ENCODE results near the gene MPP3.

MPP3 gene

GRCh38 chr17:43772877-43773648 lies 59.9 kb downstream of the MPP3 start:
- DNase-seq (ENCODE audit: low read depth in 3 of 3) = no peak

- no peak for DNase-seq (ENCODE audit: low read depth in 3 of 3)
These were observed 61.5 kb downstream of the MPP3 start for GRCh38 chr17:43771463-43771862.

DNA sequence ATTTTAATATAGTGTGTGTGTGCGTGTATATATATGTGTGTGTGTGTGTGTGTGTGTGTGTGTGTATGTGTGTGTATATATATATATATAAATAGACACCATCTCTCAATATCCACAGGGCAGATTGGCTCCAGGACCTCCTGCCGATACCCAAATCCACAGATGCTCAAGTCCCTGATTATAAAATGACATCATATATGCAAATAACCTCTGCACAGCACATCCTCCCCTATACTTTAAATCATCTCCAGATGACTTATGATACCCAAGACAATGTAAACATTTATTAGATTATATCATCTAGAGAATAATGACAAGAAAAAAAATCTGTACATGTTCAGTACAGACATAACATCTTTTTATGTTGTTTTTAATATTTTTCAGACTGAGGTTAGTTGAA lies 62.0 kb downstream of the MPP3 start:
- no peak for DNase-seq (ENCODE audit: low read depth in 3 of 3)

GRCh38 chr17:43769859-43770258 lies 63.1 kb downstream of the MPP3 start:
- no peak for DNase-seq (ENCODE audit: low read depth in 3 of 3)

DNA sequence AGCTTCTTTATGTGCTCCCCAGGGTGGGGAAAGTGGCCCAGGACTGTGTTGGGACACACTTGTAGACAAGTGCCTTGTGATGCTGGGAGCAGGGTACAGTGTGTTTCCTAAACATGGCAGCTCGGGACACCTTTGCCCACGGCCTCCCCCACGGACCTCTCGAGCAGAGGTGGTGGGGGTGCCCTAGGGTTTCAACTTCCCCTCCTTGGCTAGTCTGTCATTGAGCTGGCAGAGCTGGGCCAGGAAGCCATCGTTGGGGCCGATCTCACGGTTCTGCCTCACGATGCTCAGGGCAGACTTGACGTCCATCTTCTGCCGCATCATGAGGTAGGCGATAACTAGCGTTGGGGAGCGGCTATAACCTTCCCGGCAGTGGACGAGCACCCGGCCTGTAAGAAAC lies 63.5 kb downstream of the MPP3 start:
- no peak for DNase-seq (ENCODE audit: low read depth in 3 of 3)

DNA sequence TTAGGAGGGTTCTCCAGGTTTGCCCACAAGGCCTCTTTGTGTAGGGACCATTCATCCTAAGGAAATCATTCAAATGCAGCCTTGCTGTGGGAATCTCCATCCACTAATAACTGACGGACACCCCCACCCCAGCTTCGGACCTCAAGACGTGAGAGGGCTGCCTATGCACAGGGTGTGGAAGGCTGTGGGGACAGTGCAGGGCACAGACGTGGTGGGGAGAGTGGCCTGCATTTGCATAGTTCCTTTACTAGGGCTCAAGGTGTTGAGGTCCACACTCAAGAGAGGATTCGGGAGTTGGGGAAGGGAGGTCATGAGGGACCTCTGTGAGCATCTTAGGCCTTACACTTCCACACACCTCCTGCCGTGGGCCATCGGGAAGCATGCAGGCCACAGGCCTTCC lies 64.0 kb downstream of the MPP3 start:
- DNase-seq (ENCODE audit: low read depth in 3 of 3) = no peak

- DNase-seq (ENCODE audit: low read depth in 3 of 3) = no peak
These were observed 64.6 kb downstream of the MPP3 start for GRCh38 chr17:43768382-43768781.

- DNase-seq (ENCODE audit: low read depth in 3 of 3) = no peak
These were observed 65.3 kb downstream of the MPP3 start for GRCh38 chr17:43767713-43768059.

GRCh38 chr17:43767053-43767712 lies 65.8 kb downstream of the MPP3 start:
- no peak for DNase-seq (ENCODE audit: low read depth in 3 of 3)

DNA sequence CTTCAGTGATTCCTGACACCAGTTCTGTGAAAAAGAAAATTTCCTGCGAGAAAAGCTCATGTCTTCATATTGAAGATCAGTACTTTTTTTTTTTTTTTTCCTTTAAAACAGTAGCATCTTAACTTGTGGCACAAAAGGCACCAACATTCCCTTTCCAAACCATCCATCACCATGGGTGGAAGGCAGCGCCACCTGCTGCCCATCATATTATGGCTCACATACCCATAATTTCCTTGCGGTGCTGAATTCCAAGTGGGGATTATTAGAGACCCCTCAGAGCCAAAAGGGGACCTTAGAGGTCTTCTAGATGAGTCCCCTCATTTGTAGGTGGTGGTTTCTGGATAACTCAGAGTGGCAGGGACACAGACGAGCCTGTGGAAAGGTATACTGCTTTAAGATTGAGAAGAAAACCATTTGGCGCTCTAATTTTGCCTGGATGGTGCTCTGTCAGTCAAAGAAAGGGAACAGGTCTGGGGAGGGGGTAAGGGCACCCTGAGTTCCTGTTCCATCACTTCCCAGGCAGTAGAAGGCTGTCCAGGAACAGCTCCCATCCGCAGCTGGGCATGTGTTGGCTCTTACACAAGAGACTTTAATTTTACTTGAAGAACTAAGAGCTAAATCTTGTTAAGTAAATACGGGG lies 66.4 kb downstream of the MPP3 start:
- peak in 2 of 3 donors; percentile 9 to 50 for DNase-seq (ENCODE audit: low read depth in 3 of 3)

DNA sequence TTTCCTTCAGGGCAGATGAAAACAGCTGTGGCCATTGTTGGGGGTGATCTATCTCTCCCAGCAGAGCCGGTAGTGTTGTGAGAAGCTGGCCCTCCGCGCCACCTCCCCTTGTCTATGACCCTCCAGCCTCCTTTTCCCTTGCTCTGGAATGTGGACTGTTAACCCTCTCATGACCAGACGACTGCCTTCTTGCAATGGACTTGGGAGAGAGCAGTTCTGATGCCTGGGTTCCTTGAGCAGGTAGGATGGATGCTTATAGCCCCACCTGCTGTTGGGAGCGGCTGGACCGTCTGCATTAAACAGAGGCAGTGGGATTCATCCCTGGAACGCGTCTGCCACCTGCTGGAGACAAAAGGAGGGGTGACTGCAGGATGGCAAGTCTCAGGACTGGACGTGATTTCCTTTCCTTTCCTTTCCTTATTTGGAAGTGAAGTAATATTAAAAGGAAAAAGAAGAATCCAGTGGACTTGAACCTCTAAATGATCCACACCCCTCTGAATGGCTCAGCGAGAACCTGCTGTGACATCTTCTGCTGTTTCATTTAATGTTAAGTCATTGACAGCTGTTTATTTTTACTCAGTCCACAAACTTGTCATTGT lies 72.6 kb downstream of the MPP3 start:
- peak; percentile 77 to 93 (median 90) for DNase-seq (ENCODE audit: low read depth in 3 of 3)

GRCh38 chr17:43759836-43760235 lies 73.1 kb downstream of the MPP3 start:
- DNase-seq (ENCODE audit: low read depth in 3 of 3) = no peak

DNA sequence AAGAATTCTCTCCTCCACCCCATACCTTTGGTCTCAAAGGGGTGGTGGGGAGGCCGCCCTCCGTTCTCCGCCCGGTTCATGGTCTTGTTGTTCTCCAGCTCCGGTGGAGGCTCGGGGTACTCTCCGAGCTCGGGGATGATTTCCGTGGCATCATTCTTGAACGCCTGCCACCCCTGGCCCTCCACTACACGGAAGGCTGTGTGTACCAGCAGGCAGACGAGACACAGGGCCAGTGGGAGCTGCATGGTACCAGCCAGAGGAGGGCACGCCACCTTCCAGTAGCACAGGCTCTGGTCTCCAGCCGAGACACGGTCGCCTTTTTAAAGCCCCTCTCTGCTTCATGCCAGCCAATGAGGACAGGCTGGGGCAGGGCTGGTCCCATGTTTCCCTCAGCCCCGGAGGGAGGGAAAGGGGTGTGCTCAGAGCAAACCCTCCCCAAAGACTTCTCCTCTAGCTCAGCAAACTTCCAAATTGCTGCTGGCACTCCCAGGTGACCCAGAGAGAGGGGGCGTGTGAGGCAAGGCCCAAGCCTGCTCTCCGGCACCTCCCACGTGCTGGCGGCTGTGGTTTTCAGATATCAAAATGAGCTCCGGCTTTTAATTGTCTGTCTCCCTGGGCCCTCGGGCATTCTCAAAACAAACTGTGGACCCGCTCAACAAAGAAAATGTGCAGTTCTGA lies 74.3 kb downstream of the MPP3 start, which contains the start of gene SOST:
Gene SOST, minus strand, starts transcription at position 295 of the 678 bp plus-strand sequence. Its CDS starts 50 bp downstream, at position 245.
- no peak for DNase-seq (ENCODE audit: low read depth in 3 of 3)

GRCh38 chr17:43758086-43758485 lies 74.9 kb downstream of the MPP3 start:
- DNase-seq (ENCODE audit: low read depth in 3 of 3) = no peak

GRCh38 chr17:43757171-43757660 lies 75.7 kb downstream of the MPP3 start:
- DNase-seq (ENCODE audit: low read depth in 3 of 3) = no peak

DNA sequence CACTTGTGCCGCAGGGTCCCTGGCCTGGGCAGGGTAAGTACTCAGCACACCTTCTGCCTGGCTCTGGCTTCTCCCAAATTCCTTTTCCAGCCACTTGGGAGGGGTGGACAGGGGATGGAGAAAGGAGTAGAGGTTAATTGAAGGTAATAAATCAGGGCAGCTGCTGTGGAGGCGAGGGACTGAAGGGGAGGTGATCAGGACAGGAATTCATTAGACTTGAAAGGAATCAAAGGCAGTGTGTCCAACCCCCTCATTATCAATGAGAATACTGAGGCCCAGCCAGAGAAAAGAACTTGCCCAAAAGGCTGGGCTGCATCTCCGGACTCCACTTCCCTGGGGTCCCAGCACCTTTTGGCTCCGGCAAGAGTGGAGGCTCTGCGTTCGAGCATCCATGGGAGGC lies 76.7 kb downstream of the MPP3 start:
- DNase-seq (ENCODE audit: low read depth in 3 of 3) = no peak

GRCh38 chr17:43755389-43755875 lies 77.5 kb downstream of the MPP3 start:
- DNase-seq (ENCODE audit: low read depth in 3 of 3) = peak in 1 of 3 donors; percentile 9

DNA sequence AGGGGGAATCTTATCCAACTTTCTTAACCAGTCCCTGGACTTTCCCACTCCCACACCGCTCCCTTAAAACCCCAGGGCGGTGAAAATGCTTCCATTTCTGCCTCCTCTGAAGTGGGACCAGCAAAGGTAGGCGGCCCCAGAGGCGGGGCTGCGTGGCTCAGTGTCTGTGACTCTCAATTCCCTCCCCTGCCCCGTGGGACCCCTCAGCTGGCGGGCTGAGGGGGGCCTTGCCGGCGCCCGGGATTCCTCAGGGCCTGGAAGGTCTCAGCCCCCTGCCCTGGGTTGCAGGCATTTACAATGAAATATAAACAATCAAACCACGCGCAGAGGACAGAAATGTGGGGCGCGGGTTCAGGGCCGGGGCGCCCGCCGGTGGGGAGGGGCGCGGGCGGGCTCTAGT lies 78.0 kb downstream of the MPP3 start:
- no peak for DNase-seq (ENCODE audit: low read depth in 3 of 3)

- no peak for DNase-seq (ENCODE audit: low read depth in 3 of 3)
These were observed 79.3 kb downstream of the MPP3 start for GRCh38 chr17:43753493-43754129.
